HepG2 (cell line): ENCODE measurements around the gene MTA2. TPM values are rescaled to one million over a fixed set of nuclear protein-coding genes. Genes with fewer than 3 reads are reported as not detected.
A peak's percentile ranks its signal among the peaks of the same experiment; 100 is the strongest.

ENCODE experiments used
- AHDC1 ChIP-seq: sonication (generic); formaldehyde crosslinking; IDR thresholded peaks from 2 replicates; pipeline ENCODE4 v1.5.1; 2020; ENCODE audit warnings: mild to moderate bottlenecking, missing genetic modification reagents, borderline replicate concordance
- DR1 ChIP-seq: sonication (generic); formaldehyde crosslinking; IDR thresholded peaks from 2 replicates; pipeline ENCODE4 v1.8.0; 2021; ENCODE audit warnings: mild to moderate bottlenecking, missing genetic modification reagents, inconsistent platforms
- HBP1 ChIP-seq: IDR thresholded peaks from 2 replicates; pipeline ENCODE4 v1.6.1; 2016; ENCODE audit warnings: low read depth, control low read depth
- MXD4 ChIP-seq: IDR thresholded peaks from 2 replicates; pipeline ENCODE4 v1.6.1; 2016; ENCODE audit warnings: mild to moderate bottlenecking, missing biosample characterization, missing genetic modification reagents
- MYNN ChIP-seq: sonication (generic); formaldehyde crosslinking; IDR thresholded peaks from 2 replicates; pipeline ENCODE4 v1.4.0; 2020; ENCODE audit warnings: mild to moderate bottlenecking, low read depth, missing genetic modification reagents
- NCOA1 ChIP-seq: sonication (generic); formaldehyde crosslinking; IDR thresholded peaks from 2 replicates; pipeline ENCODE4 v1.9.0; 2021; ENCODE audit warnings: missing genetic modification reagents
- TFAP4 ChIP-seq: sonication (generic); IDR thresholded peaks from 2 replicates; pipeline ENCODE4 v1.6.1; 2016; ENCODE audit warnings: low read depth, borderline replicate concordance
- ZBTB46 ChIP-seq: sonication (generic); formaldehyde crosslinking; IDR thresholded peaks from 2 replicates; pipeline ENCODE4 v1.4.0; 2020; ENCODE audit warnings: mild to moderate bottlenecking, missing genetic modification reagents, borderline replicate concordance
- ZHX1 ChIP-seq: sonication (generic); formaldehyde crosslinking; IDR thresholded peaks from 2 replicates; pipeline ENCODE4 v1.8.1; 2022; ENCODE audit warnings: low read depth, mild to moderate bottlenecking, missing genetic modification reagents
- ZNF235 ChIP-seq: sonication (generic); formaldehyde crosslinking; IDR thresholded peaks from 2 replicates; pipeline ENCODE4 v1.8.1; 2023; ENCODE audit warnings: mild to moderate bottlenecking, missing genetic modification reagents, borderline replicate concordance
- ZNF530 ChIP-seq: sonication (generic); formaldehyde crosslinking; IDR thresholded peaks from 2 replicates; pipeline ENCODE4 v1.5.0; 2020; ENCODE audit warnings: low read depth, mild to moderate bottlenecking, missing genetic modification reagents
- ZNF747 ChIP-seq: sonication (generic); formaldehyde crosslinking; IDR thresholded peaks from 2 replicates; pipeline ENCODE4 v1.8.1; 2023; ENCODE audit warnings: missing genetic modification reagents, mild to moderate bottlenecking, borderline replicate concordance
- ZSCAN25 ChIP-seq: sonication (generic); formaldehyde crosslinking; IDR thresholded peaks from 2 replicates; pipeline ENCODE4 v1.8.0; 2022; ENCODE audit warnings: mild to moderate bottlenecking, missing genetic modification reagents
- ZUFSP ChIP-seq: sonication (generic); formaldehyde crosslinking; IDR thresholded peaks from 2 replicates; pipeline ENCODE4 v1.9.0; 2021; ENCODE audit warnings: missing genetic modification reagents, mild to moderate bottlenecking, borderline replicate concordance
- polyA plus RNA-seq, 8 experiments: library from polyadenylated mRNA; depleted of rRNA in 3 of 8; stranded (reverse) in 7 of 8; unstranded in 1 of 8; fragments of >200 nt; fragmentation: Illumina TruSeq in 4 of 8; extraction: Trizol in 4 of 8; gene quantifications; 2 replicates each; pipeline versions ENCODE4 v1.2.1 to v1.2.3, GENCODE V29; 2011 to 2016; ENCODE audit warnings: low read depth in 4 of 8, missing spikeins in 1 of 8, mixed read lengths in 1 of 8; ENCODE audit not compliant: insufficient read depth in 1 of 8
- total RNA-seq, 5 experiments: library from RNA; depleted of rRNA; stranded (reverse); fragments of >200 nt; fragmentation: Illumina TruSeq; extraction: Trizol; gene quantifications; 2 replicates each; pipeline ENCODE4 v1.2.3, GENCODE V29; 2016; ENCODE audit warnings: low read depth in 1 of 5

MTA2 gene
- total and polyA plus RNA-seq, 2 of the 13 experiments (the other 11 are each of a cell fraction or from before 2014, with no cell fraction given) = 14.0 to 70.0 TPM

DNA sequence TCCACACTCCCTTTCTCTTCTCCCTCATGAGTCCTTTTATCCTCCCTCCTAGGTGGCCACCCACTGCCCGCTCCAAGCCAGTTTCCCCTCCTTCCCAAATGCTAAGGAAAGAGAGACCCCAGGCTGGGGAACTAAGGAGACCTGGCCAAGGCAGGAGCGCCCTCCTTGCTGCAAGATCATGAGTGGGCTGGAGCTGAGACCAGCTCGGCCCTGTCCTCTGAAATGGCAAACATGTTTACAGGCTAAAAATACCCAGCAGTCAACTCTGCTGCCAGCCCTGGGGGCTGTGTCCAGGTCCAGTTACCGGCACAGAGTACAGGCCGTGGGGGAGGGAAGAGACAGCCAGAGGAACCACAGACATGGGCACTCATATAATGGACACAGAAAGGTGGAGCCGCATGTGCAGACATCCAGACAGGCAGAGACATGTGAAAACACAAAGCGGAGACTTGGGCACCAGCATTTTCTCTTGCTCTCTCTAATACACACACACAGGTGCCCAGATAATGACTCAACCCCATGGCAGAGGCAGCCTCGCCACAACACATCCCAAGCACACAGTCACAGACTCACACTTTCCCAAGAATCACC, 53.9 kb downstream of the MTA2 start (continued):
- TF ChIP-seq ZHX1 (CRISPR knock-in tag) = no peak
- no peak for TF ChIP-seq TFAP4
- TF ChIP-seq ZBTB46 (CRISPR knock-in tag) = no peak
- TF ChIP-seq MYNN = no peak
- TF ChIP-seq ZNF747 (CRISPR knock-in tag) = peak; percentile 35; the same call in 1 of the 2 replicates
- TF ChIP-seq MXD4 (CRISPR knock-in tag) = no peak
- no peak for TF ChIP-seq ZNF530
- TF ChIP-seq ZSCAN25 = no peak
- TF ChIP-seq ZUFSP (CRISPR knock-in tag) = no peak
- TF ChIP-seq NCOA1 = no peak
- TF ChIP-seq HBP1 (CRISPR knock-in tag) = peak; percentile 41; the same call in 1 of the 2 replicates
- TF ChIP-seq ZNF235 (CRISPR knock-in tag) = no peak
- TF ChIP-seq AHDC1 (CRISPR knock-in tag) = no peak
- TF ChIP-seq DR1 = no peak
